ENCODE data around the gene NECAB3.

- no peak for TF ChIP-seq CTCF (IDR thresholded peaks at IDR 0.05; ENCODE audit: insufficient read depth, low read length, poor library complexity, severe bottlenecking)
- TF ChIP-seq EZH2phosphoT487 (conservative IDR thresholded peaks at IDR 0.05; ENCODE audit: low read length): no peak
These were observed 10.8 kb downstream of the NECAB3 start for GRCh38 chr20:33663161-33664084.
